GM19193 (cell line): ENCODE data around the gene BIN1.

ENCODE experiments used
- POLR2A ChIP-seq: IDR thresholded peaks from 4 replicates; pipeline ENCODE4 v1.6.1; 2011; ENCODE audit not compliant: insufficient read depth, insufficient read length; ENCODE audit errors: extremely low read depth

Gene BIN1

GRCh38 chr2:127007652-127008051 lies 99.3 kb downstream of the BIN1 start:
- no peak for TF ChIP-seq POLR2A

GRCh38 chr2:127006962-127007361 lies 100.0 kb downstream of the BIN1 start:
- no peak for TF ChIP-seq POLR2A

DNA sequence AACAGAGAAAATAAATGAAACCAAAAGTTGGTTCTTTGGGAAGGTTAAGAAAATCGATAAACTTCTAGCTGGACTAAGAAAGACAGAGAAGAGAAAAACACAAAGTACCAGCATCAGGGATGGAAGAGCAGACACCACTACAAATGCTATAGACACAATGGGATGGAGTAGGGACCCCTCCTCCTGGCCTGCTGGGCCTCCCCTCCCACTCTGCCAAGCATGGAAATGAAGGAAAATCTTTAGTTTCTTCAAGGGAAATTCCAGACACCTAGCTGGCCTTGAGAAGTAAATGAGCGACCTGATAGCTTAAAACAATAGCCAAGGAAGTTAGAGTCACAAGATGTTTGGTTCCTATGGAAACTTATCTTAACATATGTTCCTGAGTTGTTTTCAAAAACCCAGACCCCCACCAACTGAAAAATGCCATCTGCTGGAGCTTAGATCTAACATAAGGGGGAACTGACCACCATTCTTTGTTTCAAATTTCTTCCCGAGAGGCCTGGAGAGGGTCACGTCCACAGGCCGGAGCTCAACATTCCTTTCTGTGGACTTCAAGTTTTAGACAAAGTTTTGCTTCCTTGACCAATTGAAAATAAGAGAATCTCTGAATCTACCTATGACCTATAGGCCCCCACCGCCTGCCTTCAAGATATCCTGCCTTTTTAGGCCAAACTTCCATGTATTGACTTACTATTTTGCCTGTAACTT lies 101.9 kb downstream of the BIN1 start:
- TF ChIP-seq POLR2A = no peak

DNA sequence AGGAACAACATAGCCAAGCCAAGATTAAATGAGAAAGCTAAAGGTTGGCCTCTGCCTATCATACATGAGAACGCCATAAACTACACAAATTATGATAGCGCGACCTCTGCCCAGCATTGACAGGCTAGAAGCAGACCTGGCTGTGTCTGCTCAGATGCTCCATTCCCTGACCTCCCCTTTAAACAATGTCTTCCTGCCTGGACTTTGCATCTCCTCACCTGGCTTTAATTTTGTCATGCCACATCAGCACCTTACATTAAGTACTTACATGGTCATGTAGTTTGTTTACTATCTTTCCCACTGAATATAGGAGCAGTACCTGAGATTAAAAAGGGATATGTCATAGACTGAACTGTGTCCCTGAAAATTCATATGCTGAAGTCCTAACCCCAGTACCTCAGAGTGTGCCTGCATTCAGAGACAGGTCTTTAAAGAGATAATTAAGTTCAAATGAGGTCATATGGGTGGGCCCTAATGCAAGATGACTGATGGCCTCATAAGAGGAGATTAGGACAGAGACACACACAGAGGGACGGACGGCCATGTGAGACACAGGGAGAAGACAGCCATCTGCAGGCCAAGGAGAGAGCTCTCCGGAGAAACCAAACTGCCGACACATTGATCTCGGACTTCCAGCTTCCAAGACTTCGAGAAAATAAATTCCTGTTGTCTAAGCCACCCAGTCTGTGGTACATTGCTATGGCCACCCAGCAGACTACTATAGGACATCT lies 103.7 kb downstream of the BIN1 start:
- no peak for TF ChIP-seq POLR2A

- TF ChIP-seq POLR2A = no peak
These were observed 105.2 kb downstream of the BIN1 start for GRCh38 chr2:127001751-127002150.

- no peak for TF ChIP-seq POLR2A
These were observed 106.0 kb downstream of the BIN1 start for GRCh38 chr2:127000937-127001336.

GRCh38 chr2:127000194-127000593 lies 106.8 kb downstream of the BIN1 start:
- TF ChIP-seq POLR2A = no peak

- TF ChIP-seq POLR2A = no peak
These were observed 107.7 kb downstream of the BIN1 start for GRCh38 chr2:126999106-126999756.

GRCh38 chr2:126998486-126998885 lies 108.5 kb downstream of the BIN1 start:
- no peak for TF ChIP-seq POLR2A
